ENCODE data around the gene PRUNE1. TPM values are rescaled to one million over a fixed set of nuclear protein-coding genes. Genes with fewer than 3 reads are reported as not detected.

PRUNE1 gene, protein sequence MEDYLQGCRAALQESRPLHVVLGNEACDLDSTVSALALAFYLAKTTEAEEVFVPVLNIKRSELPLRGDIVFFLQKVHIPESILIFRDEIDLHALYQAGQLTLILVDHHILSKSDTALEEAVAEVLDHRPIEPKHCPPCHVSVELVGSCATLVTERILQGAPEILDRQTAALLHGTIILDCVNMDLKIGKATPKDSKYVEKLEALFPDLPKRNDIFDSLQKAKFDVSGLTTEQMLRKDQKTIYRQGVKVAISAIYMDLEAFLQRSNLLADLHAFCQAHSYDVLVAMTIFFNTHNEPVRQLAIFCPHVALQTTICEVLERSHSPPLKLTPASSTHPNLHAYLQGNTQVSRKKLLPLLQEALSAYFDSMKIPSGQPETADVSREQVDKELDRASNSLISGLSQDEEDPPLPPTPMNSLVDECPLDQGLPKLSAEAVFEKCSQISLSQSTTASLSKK
- 16.6 and 22.5 TPM in 2 replicates for total RNA-seq
- long read RNA-seq, partial matches to known transcripts: 1 of 4 reads
- long read RNA-seq, other reads (novel, unspliced or antisense): 1 of 4 reads

DNA sequence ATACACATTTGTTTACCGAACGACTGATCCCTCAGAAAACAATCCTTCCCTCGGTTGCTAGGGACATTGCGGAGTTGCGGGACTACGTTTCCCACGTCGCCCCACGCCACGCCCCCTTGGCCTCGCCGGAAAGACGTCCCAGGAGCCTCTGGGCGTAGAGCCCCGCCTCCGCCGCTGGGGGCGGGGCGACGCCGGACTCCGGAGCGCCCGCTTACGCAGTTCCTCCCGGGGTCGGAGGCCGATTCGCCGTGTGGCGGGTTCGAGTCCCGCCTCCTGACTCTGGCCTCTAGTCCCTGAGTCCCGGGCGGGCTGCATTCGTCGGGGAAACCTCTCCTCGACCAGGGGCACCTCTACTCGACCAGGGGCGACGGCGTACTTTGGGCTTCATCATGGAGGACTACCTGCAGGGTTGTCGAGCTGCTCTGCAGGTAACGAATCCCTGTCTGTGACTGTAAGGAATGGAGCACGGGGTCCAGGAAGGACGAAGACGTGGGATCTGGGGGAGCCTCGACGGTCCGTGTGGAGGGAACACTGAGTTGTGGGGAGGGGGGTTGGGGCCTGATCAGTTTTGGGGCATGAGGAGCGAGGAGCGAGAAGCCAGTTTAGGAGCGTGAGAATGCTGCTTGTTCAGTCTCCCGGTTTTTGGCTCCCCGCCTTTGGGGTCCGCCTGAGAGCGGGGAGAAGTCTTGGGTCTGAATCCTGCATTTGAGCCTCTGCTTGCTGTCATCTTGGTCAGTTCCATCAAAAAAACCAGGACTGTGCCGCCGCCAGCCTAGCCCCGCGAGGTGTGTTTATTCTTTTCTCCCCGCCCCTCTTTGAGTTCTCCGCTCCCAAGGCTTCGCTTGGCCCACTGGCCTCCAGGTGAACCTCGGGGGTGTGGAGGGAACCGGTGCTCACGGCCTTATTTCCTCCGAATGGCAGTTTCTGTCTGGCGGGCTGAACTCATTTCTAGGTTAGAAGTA, at the start of gene PRUNE1:
Gene PRUNE1 (plus strand): TSS at position 206 of the 962 bp plus-strand sequence. CDS start 184 bp downstream, at position 390.
- Mint-ChIP-seq H3K4me3 (peak within 1 kb of the TSS; percentile 95), H3K9me3 (no peaks in the 10 kb centered on the region), H3K36me3 (ENCODE audit: low read depth) (no peaks in the 10 kb centered on the region), H3K4me1 (peaks cover 64% of the 10 kb centered on the region), H3K27ac (ENCODE audit: unreplicated experiment) (peak within 1 kb of the TSS; percentile 95), H3K27me3 (ENCODE audit: low read depth) (no peaks in the 10 kb centered on the region)
- DNase-seq (ENCODE audit: low read depth, low spot score): peak; percentile 89
- TF ChIP-seq, protein P1, sequence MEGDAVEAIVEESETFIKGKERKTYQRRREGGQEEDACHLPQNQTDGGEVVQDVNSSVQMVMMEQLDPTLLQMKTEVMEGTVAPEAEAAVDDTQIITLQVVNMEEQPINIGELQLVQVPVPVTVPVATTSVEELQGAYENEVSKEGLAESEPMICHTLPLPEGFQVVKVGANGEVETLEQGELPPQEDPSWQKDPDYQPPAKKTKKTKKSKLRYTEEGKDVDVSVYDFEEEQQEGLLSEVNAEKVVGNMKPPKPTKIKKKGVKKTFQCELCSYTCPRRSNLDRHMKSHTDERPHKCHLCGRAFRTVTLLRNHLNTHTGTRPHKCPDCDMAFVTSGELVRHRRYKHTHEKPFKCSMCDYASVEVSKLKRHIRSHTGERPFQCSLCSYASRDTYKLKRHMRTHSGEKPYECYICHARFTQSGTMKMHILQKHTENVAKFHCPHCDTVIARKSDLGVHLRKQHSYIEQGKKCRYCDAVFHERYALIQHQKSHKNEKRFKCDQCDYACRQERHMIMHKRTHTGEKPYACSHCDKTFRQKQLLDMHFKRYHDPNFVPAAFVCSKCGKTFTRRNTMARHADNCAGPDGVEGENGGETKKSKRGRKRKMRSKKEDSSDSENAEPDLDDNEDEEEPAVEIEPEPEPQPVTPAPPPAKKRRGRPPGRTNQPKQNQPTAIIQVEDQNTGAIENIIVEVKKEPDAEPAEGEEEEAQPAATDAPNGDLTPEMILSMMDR (conservative IDR thresholded peaks at IDR 0.05): no peak

DNA sequence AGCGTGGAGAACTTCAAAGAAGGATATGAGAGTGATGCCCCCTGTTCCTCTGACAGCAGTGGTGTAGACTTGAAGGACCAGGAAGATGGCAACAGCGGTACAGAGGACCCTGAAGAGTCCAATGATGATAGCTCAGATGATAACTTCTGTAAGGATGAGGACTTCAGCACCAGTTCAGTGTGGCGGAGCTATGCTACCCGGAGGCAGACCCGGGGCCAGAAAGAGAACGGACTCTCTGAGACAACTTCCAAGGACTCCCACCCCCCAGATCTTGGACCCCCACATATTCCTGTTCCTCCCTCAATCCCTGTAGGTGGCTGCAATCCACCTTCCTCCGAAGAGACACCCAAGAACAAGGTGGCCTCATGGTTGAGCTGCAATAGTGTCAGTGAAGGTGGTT, 47.6 kb upstream of the PRUNE1 start:
- peaks cover 42% of the 10 kb centered on the region for H3K36me3 Mint-ChIP-seq (ENCODE audit: low read depth)
- no peaks in the 10 kb centered on the region for H3K9me3 Mint-ChIP-seq
- TF ChIP-seq, protein P1 (conservative IDR thresholded peaks at IDR 0.05): no peak
- DNase-seq (ENCODE audit: low read depth, low spot score): no peak
- H3K4me3 Mint-ChIP-seq: no peak overlapping the region
- H3K27me3 Mint-ChIP-seq (ENCODE audit: low read depth): no peaks in the 10 kb centered on the region
- no peaks in the 10 kb centered on the region for H3K4me1 Mint-ChIP-seq
- H3K27ac Mint-ChIP-seq (ENCODE audit: unreplicated experiment): no peak overlapping the region

DNA sequence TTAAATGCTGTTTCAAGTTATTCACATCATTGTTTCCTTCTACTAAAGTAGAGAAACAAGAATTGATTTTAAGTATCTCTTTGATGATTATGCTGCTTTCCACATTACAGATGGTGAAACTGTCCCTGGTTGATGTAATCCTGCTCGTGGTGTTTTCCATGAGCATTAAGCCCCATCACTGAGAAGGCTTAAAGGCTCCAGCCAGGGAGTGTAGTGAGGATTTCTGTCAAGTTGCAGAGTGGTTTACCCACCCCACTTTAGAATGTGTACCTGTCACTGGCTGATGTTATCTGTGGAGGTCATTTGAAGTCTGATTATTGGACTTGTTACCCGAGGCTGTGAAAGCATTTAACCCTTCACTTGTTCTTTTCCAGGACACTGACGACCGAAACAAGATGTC, 46.5 kb upstream of the PRUNE1 start:
- DNase-seq (ENCODE audit: low read depth, low spot score): no peak
- H3K27me3 Mint-ChIP-seq (ENCODE audit: low read depth): no peaks in the 10 kb centered on the region
- peaks cover 48% of the 10 kb centered on the region for H3K36me3 Mint-ChIP-seq (ENCODE audit: low read depth)
- H3K27ac Mint-ChIP-seq (ENCODE audit: unreplicated experiment): peak overlapping the region; percentile 23
- H3K4me1 Mint-ChIP-seq: no peaks in the 10 kb centered on the region
- H3K4me3 Mint-ChIP-seq: no peak overlapping the region
- TF ChIP-seq, protein P1 (conservative IDR thresholded peaks at IDR 0.05): no peak
- no peaks in the 10 kb centered on the region for H3K9me3 Mint-ChIP-seq

DNA sequence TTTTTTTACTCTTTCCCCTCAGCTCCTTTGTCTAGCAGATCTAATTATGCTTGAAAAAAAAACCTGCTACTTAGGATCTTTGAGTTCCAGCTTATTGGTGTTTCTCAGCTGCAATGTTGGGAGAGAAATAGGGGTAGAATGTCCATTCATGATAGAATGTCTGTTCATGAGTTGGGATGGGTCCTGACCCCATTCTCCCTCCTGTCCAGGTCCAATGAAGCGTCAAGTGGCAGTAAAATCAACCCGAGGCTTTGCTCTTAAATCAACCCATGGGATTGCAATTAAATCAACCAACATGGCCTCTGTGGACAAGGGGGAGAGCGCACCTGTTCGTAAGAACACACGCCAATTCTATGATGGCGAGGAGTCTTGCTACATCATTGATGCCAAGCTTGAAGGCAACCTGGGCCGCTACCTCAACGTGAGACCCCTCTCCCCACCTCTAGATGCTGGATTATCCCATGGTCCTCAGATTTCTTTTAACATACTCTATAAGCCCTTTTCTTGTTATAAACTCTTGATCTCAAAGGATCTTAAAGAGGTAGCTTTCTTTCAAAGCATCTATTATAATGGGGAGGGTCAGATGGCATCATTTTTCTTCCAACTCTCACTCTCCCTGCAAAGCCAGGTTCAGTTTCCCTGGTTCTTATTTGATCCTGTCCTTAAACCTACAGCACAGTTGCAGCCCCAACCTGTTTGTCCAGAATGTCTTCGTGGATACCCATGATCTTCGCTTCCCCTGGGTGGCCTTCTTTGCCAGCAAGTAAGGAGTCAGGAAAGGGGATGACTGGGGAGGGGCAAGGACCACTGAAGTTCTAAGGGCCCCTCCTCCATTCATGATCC, 44.7 kb upstream of the PRUNE1 start:
- TF ChIP-seq, protein P1 (conservative IDR thresholded peaks at IDR 0.05): no peak
- Mint-ChIP-seq H3K4me3 (peak overlapping the region; percentile 9), H3K9me3 (no peaks in the 10 kb centered on the region), H3K27me3 (ENCODE audit: low read depth) (no peaks in the 10 kb centered on the region), H3K4me1 (peaks cover 6% of the 10 kb centered on the region), H3K27ac (ENCODE audit: unreplicated experiment) (no peak overlapping the region), H3K36me3 (ENCODE audit: low read depth) (peaks cover 58% of the 10 kb centered on the region)
- DNase-seq (ENCODE audit: low read depth, low spot score): no peak

DNA sequence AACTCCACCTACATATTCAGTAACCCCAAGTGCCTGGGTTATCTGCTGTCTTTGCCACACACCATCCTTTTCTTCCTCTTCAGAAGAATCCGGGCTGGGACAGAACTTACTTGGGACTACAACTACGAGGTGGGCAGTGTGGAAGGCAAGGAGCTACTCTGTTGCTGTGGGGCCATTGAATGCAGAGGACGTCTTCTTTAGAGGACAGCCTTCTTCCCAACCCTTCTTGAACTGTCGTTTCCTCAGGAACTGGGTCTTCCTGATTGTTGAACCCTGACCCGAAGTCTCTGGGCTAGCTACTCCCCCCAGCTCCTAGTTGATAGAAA, 44.1 kb upstream of the PRUNE1 start:
- no peak for DNase-seq (ENCODE audit: low read depth, low spot score)
- peaks cover 61% of the 10 kb centered on the region for H3K36me3 Mint-ChIP-seq (ENCODE audit: low read depth)
- TF ChIP-seq, protein P1 (conservative IDR thresholded peaks at IDR 0.05): no peak
- H3K27me3 Mint-ChIP-seq (ENCODE audit: low read depth): no peaks in the 10 kb centered on the region
- peaks cover 11% of the 10 kb centered on the region for H3K4me1 Mint-ChIP-seq
- peak overlapping the region; percentile 14 for H3K4me3 Mint-ChIP-seq
- no peak overlapping the region for H3K27ac Mint-ChIP-seq (ENCODE audit: unreplicated experiment)
- H3K9me3 Mint-ChIP-seq: no peaks in the 10 kb centered on the region
